ENCODE data around the gene EHD1.
A peak's percentile ranks its signal among the peaks of the same experiment; 100 is the strongest.
"Not testable (repeated sequence)": the region's sequence is repeated elsewhere in the genome, so short reads cannot be mapped to it uniquely, and the experiment has no call there.

Gene EHD1

GRCh38 chr11:64846998-64847666, 31.3 kb downstream of the EHD1 start:
- Histone ChIP-seq H3K9me3 (ENCODE audit: control insufficient read depth, insufficient read depth, low read length) (no peaks in the 10 kb centered on the region), H3K4me1 (ENCODE audit: control insufficient read depth, insufficient read depth, low read length) (peaks cover 22% of the 10 kb centered on the region), H3K36me3 (ENCODE audit: control insufficient read depth, insufficient read depth, low read length) (no peaks in the 10 kb centered on the region), H3K27me3 (ENCODE audit: control insufficient read depth, insufficient read depth, low read length) (no peaks in the 10 kb centered on the region), H3K4me3 (ENCODE audit: low read depth, low read length) (no peak overlapping the region), H3K27ac (ENCODE audit: low read depth, low read length) (no peak overlapping the region), H3K9ac (ENCODE audit: low read depth, low read length) (no peak overlapping the region)

- not testable (repeated sequence) for H3K27me3 ChIP-seq (ENCODE audit: control insufficient read depth, insufficient read depth, low read length); H3K36me3 ChIP-seq (ENCODE audit: control insufficient read depth, insufficient read depth, low read length); H3K27ac ChIP-seq (ENCODE audit: low read depth, low read length); H3K9ac ChIP-seq (ENCODE audit: low read depth, low read length); H3K4me3 ChIP-seq (ENCODE audit: low read depth, low read length); H3K9me3 ChIP-seq (ENCODE audit: control insufficient read depth, insufficient read depth, low read length)
- H3K4me1 ChIP-seq (ENCODE audit: control insufficient read depth, insufficient read depth, low read length), result peaks cover 26% of the 10 kb centered on the region
Measured at GRCh38 chr11:64845776-64846129, 32.7 kb downstream of the EHD1 start.

DNA sequence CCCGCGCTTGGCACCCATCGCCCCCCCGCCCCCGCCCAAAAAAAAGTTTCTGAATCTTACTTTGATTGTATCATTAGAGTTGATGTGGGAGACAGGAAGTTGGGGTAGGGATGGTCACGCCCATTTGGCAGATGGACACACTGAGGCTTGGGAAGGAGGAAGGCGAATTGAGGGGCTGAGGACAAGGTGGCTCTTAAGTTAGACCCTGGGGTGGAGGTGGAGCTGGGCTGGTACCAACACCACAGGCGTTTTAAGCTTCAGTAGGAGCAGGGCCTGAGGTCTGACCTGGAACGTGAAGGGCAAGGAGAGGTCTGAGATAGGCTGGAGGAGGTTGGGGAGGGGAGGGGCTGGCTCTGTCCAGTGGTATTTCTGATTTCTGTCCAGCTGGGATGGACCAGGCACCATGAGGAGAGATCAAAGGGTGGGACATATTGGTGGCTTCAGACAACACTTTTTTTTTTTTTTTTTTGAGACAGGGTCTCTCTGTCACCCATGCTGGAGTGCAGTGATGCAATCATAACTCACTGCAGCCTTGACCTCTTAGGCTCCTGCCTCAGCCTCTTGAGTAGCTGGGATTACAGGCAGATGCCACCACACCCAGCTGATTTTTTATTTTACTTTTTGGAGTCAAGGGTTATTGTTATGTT, 33.2 kb downstream of the EHD1 start:
- H3K4me1 ChIP-seq (ENCODE audit: control insufficient read depth, insufficient read depth, low read length), result peaks cover 26% of the 10 kb centered on the region
- H3K4me3 ChIP-seq (ENCODE audit: low read depth, low read length), result peak overlapping the region; percentile 91
- H3K27me3 ChIP-seq (ENCODE audit: control insufficient read depth, insufficient read depth, low read length), result no peaks in the 10 kb centered on the region
- H3K9me3 ChIP-seq (ENCODE audit: control insufficient read depth, insufficient read depth, low read length), result no peaks in the 10 kb centered on the region
- H3K9ac ChIP-seq (ENCODE audit: low read depth, low read length), result no peak overlapping the region
- H3K27ac ChIP-seq (ENCODE audit: low read depth, low read length), result peak overlapping the region; percentile 83
- H3K36me3 ChIP-seq (ENCODE audit: control insufficient read depth, insufficient read depth, low read length), result 0 out of 2 replicates have a peak, but pooled peaks cover 2% of the 10 kb centered on the region

DNA sequence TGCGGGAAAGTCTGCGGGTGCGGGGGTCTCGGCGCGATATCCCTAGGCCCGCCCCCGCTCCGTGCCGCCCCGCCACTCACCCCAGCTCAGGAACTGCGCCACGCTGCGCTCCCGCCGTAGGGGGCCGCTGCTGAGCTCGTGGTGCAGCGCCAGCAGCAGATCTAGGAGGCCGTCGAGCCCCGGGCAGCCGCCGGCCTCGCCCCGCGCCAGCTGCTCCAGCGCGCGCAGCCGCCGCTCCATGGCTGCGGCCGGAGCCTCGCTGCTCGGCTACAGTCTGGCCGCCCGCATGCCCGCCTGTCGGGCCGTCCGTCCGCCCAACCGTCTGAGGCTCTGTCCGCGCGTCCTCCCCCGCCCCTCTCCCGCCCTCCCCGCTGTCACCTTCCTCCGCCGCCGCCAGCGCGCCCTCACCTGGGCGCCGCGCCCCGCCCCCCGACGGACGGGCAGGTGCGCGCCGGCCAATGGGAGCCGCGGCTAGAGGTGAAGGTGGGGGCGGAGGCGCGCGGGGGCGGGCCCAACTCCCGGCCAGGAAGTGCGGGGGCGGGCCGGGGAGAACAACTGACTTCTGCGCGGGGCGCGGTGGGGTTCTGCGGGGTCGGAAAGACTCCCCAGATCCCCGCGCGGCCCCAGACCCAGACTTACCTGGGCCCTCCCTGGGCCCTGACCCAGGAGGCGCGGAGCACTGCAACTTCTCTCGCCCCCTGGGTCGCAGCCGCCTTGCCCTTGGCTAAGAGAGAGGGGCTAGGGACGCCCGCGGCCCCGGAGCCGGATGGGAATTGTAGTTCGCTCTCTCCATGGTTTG, 33.9 kb downstream of the EHD1 start, which contains the start of gene CDC42BPG:
Gene CDC42BPG, minus strand, starts transcription at position 324 of the 799 bp plus-strand sequence. Its CDS starts 84 bp downstream, at position 240.
- H3K9ac ChIP-seq (ENCODE audit: low read depth, low read length), result peak within 1 kb of the TSS; percentile 67; the same call in 1 of the 2 replicates
- peak within 1 kb of the TSS; percentile 91 for H3K4me3 ChIP-seq (ENCODE audit: low read depth, low read length)
- H3K27ac ChIP-seq (ENCODE audit: low read depth, low read length), result peak within 1 kb of the TSS; percentile 83
- H3K4me1 ChIP-seq (ENCODE audit: control insufficient read depth, insufficient read depth, low read length), result peaks cover 26% of the 10 kb centered on the region
- no peaks in the 10 kb centered on the region for H3K9me3 ChIP-seq (ENCODE audit: control insufficient read depth, insufficient read depth, low read length)
- peaks cover 8% of the 10 kb centered on the region for H3K36me3 ChIP-seq (ENCODE audit: control insufficient read depth, insufficient read depth, low read length)
- no peaks in the 10 kb centered on the region for H3K27me3 ChIP-seq (ENCODE audit: control insufficient read depth, insufficient read depth, low read length)

DNA sequence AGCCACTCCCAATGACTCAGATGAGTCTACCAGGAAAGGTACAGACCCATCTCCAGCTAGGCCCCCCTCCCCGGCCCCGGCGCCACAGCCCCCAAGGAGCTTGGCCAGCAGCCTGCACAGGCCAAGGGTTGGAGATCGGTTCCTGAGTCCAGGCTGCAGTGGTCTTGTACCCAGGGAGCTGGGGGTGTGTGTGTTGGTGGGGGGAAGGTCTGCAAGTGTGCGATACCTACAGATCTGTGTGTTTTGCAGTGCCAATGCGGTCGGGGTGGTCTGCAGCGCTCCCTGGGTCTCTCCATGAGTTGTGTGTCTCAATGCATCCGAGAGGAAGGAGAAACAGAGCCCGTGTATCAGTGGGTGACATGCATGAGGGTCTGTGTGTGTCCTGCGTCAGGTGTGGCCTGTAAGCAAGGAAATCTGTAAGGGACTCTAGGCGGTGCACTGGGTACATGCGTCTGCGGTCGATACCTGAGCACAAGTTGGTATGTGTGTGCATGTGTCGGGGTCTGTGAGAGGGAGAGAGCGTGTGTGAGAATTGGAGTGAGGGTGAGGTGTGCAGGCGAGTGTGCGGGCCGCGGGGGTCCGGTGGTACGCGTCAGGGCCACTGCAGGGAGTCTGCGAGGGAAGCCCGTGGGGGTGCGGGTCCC, 34.6 kb downstream of the EHD1 start:
- peaks cover 23% of the 10 kb centered on the region for H3K4me1 ChIP-seq (ENCODE audit: control insufficient read depth, insufficient read depth, low read length)
- H3K9ac ChIP-seq (ENCODE audit: low read depth, low read length), result no peak overlapping the region; the same call in 1 of the 2 replicates
- H3K36me3 ChIP-seq (ENCODE audit: control insufficient read depth, insufficient read depth, low read length), result peaks cover 15% of the 10 kb centered on the region
- H3K27me3 ChIP-seq (ENCODE audit: control insufficient read depth, insufficient read depth, low read length), result no peaks in the 10 kb centered on the region
- H3K27ac ChIP-seq (ENCODE audit: low read depth, low read length), result peak overlapping the region; percentile 79
- no peaks in the 10 kb centered on the region for H3K9me3 ChIP-seq (ENCODE audit: control insufficient read depth, insufficient read depth, low read length)
- peak overlapping the region; percentile 62 for H3K4me3 ChIP-seq (ENCODE audit: low read depth, low read length)

- H3K27ac ChIP-seq (ENCODE audit: low read depth, low read length), result peak overlapping the region; percentile 79
- H3K4me1 ChIP-seq (ENCODE audit: control insufficient read depth, insufficient read depth, low read length), result peaks cover 23% of the 10 kb centered on the region
- no peaks in the 10 kb centered on the region for H3K9me3 ChIP-seq (ENCODE audit: control insufficient read depth, insufficient read depth, low read length)
- no peak overlapping the region for H3K9ac ChIP-seq (ENCODE audit: low read depth, low read length)
- H3K27me3 ChIP-seq (ENCODE audit: control insufficient read depth, insufficient read depth, low read length), result no peaks in the 10 kb centered on the region
- H3K4me3 ChIP-seq (ENCODE audit: low read depth, low read length), result peak overlapping the region; percentile 31; the same call in 1 of the 2 replicates
- peaks cover 23% of the 10 kb centered on the region for H3K36me3 ChIP-seq (ENCODE audit: control insufficient read depth, insufficient read depth, low read length)
Measured at GRCh38 chr11:64842851-64843685, 35.4 kb downstream of the EHD1 start.

DNA sequence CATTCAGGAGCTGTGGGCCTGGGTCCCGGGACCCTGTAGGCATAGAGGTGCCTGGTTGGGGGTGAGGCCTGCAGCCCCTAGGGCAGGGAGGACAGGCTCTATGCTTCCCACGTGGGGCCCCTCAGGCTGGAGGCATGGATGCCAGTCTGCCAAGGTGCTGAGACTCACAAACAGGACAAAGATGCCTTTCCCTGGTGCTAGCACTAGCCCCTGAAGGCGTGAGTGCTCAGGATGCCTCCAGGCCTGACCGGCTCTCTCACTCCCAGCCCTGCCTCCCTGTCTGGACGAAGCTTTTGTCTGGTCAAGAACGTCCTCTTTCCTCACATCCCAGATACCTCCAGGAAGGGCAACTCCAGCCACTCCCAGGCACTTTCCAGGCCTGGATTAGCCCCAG, 36.1 kb downstream of the EHD1 start:
- Histone ChIP-seq H3K9ac (ENCODE audit: low read depth, low read length) (no peak overlapping the region), H3K27ac (ENCODE audit: low read depth, low read length) (peak overlapping the region; percentile 79), H3K9me3 (ENCODE audit: control insufficient read depth, insufficient read depth, low read length) (no peaks in the 10 kb centered on the region), H3K36me3 (ENCODE audit: control insufficient read depth, insufficient read depth, low read length) (peaks cover 26% of the 10 kb centered on the region), H3K27me3 (ENCODE audit: control insufficient read depth, insufficient read depth, low read length) (no peaks in the 10 kb centered on the region), H3K4me1 (ENCODE audit: control insufficient read depth, insufficient read depth, low read length) (peaks cover 23% of the 10 kb centered on the region), H3K4me3 (ENCODE audit: low read depth, low read length) (no peak overlapping the region)

DNA sequence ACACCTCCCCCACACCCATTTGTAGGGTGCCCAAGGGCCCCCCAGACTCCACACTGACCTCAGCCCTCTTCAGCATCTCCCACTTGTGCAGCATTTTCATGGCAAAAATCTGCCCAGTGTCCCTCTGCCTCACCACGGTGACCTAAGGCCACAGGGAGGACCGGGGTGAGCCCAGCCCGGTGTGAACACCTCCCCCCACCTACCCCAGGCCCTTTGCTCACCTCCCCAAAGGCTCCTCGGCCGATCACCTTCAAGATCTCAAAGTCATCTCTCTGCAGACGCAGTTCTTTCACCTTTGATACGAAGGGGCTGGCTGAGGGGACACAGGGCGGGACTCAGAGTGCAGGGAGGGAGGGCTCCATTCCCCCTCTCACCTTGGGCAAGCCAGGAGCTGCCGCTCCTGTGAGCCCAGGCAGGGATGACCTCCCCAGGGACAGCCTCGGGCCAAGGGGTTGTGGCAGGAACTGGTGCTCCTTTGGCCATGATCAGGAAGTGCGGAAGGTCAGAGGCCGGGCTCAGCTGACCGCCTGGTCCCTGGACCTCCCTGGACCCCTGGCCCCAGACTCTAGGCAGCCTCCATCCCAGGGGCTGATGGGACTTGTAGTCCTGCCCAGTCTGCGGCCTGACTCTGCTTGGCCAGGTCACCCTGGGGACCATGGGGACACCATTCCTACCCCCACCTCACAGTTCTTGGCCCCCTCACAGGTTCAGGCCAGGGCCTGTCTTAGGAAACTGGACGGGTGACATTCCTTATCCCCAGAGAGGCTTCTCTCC, 36.6 kb downstream of the EHD1 start:
- no peaks in the 10 kb centered on the region for H3K27me3 ChIP-seq (ENCODE audit: control insufficient read depth, insufficient read depth, low read length)
- H3K36me3 ChIP-seq (ENCODE audit: control insufficient read depth, insufficient read depth, low read length), result peaks cover 29% of the 10 kb centered on the region
- no peaks in the 10 kb centered on the region for H3K9me3 ChIP-seq (ENCODE audit: control insufficient read depth, insufficient read depth, low read length)
- H3K9ac ChIP-seq (ENCODE audit: low read depth, low read length), result no peak overlapping the region
- H3K4me3 ChIP-seq (ENCODE audit: low read depth, low read length), result no peak overlapping the region
- peaks cover 20% of the 10 kb centered on the region for H3K4me1 ChIP-seq (ENCODE audit: control insufficient read depth, insufficient read depth, low read length)
- peak overlapping the region; percentile 79 for H3K27ac ChIP-seq (ENCODE audit: low read depth, low read length)

GRCh38 chr11:64839887-64840782, 38.3 kb downstream of the EHD1 start:
- H3K27me3 ChIP-seq (ENCODE audit: control insufficient read depth, insufficient read depth, low read length), result no peaks in the 10 kb centered on the region
- H3K9me3 ChIP-seq (ENCODE audit: control insufficient read depth, insufficient read depth, low read length), result no peaks in the 10 kb centered on the region
- peaks cover 37% of the 10 kb centered on the region for H3K36me3 ChIP-seq (ENCODE audit: control insufficient read depth, insufficient read depth, low read length)
- H3K9ac ChIP-seq (ENCODE audit: low read depth, low read length), result no peak overlapping the region
- no peak overlapping the region for H3K4me3 ChIP-seq (ENCODE audit: low read depth, low read length)
- H3K27ac ChIP-seq (ENCODE audit: low read depth, low read length), result no peak overlapping the region
- H3K4me1 ChIP-seq (ENCODE audit: control insufficient read depth, insufficient read depth, low read length), result peaks cover 20% of the 10 kb centered on the region
